Sigmoid colon (tissue), 4 donors: Measurements from ENCODE around the gene GADD45GIP1.

ENCODE experiments used
- EP300 ChIP-seq, 4 donors: sonication (generic); formaldehyde crosslinking; IDR thresholded peaks; one replicate each; pipeline ENCODE4 v1.6.1; 2017; ENCODE audit warnings: antibody characterized with exemption in 4 of 4
- POLR2AphosphoS5 ChIP-seq, 4 donors: sonication (generic); formaldehyde crosslinking; IDR thresholded peaks; one replicate each; pipeline ENCODE4 v1.6.1; 2017; ENCODE audit warnings: antibody characterized with exemption in 4 of 4
- TF ChIP-seq, protein P1 (sequence below), 4 experiments: fragments of 450-650 bp in 3 of 4; fragments of 200-600 bp in 1 of 4; IDR thresholded peaks; one replicate each; pipeline ENCODE4 v1.5.1; 2016 to 2019; ENCODE audit warnings: antibody characterized with exemption in 4 of 4, mild to moderate bottlenecking in 3 of 4, moderate library complexity in 2 of 4

DNA sequence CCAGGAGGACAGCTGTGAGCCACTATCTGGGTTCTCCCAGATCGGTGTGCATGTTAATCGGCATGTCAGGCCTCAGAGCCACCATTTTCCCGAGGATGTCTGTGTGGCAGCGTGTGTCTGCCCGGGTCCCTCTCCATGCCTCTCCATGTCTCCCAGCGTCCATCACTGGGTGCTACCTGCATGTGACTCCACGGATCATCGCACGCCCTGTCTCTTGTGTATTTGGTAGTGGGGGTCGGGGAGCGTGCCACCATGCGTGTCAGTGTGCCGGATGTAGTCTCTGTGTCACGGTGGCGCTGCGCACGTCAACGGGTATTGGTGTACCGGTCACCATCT, 44.1 kb upstream of the GADD45GIP1 start:
- TF ChIP-seq, protein P1, sequence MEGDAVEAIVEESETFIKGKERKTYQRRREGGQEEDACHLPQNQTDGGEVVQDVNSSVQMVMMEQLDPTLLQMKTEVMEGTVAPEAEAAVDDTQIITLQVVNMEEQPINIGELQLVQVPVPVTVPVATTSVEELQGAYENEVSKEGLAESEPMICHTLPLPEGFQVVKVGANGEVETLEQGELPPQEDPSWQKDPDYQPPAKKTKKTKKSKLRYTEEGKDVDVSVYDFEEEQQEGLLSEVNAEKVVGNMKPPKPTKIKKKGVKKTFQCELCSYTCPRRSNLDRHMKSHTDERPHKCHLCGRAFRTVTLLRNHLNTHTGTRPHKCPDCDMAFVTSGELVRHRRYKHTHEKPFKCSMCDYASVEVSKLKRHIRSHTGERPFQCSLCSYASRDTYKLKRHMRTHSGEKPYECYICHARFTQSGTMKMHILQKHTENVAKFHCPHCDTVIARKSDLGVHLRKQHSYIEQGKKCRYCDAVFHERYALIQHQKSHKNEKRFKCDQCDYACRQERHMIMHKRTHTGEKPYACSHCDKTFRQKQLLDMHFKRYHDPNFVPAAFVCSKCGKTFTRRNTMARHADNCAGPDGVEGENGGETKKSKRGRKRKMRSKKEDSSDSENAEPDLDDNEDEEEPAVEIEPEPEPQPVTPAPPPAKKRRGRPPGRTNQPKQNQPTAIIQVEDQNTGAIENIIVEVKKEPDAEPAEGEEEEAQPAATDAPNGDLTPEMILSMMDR (IDR thresholded peaks at IDR 0.05) = no peak
- no peak for TF ChIP-seq POLR2AphosphoS5 (IDR thresholded peaks at IDR 0.05)
- no peak for TF ChIP-seq EP300 (IDR thresholded peaks at IDR 0.05)
